HEK293 (cell line): ENCODE data around the gene ADAMTSL4.

Experiments
- PRDM1 ChIP-seq: fragments of 450-650 bp; formaldehyde crosslinking; IDR thresholded peaks from 2 replicates; pipeline ENCODE4; 2016; ENCODE audit warnings: missing biosample characterization, missing genetic modification characterization
- ZNF169 ChIP-seq: fragments of 450-650 bp; formaldehyde crosslinking; IDR thresholded peaks from 2 replicates; pipeline ENCODE4 v1.5.1; 2016; ENCODE audit warnings: missing biosample characterization, missing genetic modification characterization
- ZNF394 ChIP-seq: fragments of 450-650 bp; formaldehyde crosslinking; IDR thresholded peaks from 2 replicates; pipeline ENCODE4 v1.5.1; 2016; ENCODE audit warnings: missing biosample characterization, missing genetic modification characterization, mild to moderate bottlenecking, moderate library complexity, borderline replicate concordance
- ZNF624 ChIP-seq: fragments of 450-650 bp; formaldehyde crosslinking; IDR thresholded peaks from 2 replicates; pipeline ENCODE4 v1.5.1; 2017; ENCODE audit warnings: missing biosample characterization, missing genetic modification characterization
- TF ChIP-seq, protein P1 (sequence below): fragments of 450-650 bp; formaldehyde crosslinking; IDR thresholded peaks from 2 replicates; pipeline ENCODE4 v1.5.1; 2016; ENCODE audit warnings: missing biosample characterization, missing genetic modification characterization, borderline replicate concordance
- TF ChIP-seq, protein P2 (sequence below): fragments of 450-650 bp; formaldehyde crosslinking; conservative IDR thresholded peaks from 2 replicates; pipeline ENCODE4 v1.5.1; 2016; ENCODE audit warnings: low read depth, missing biosample characterization, missing genetic modification characterization
- TF ChIP-seq, protein P3 (sequence below): fragments of 450-650 bp; formaldehyde crosslinking; IDR thresholded peaks from 2 replicates; pipeline ENCODE4 v1.5.1; 2016; ENCODE audit warnings: missing biosample characterization, missing genetic modification characterization
- TF ChIP-seq, protein P4 (sequence below): fragments of 450-650 bp; formaldehyde crosslinking; IDR thresholded peaks from 2 replicates; pipeline ENCODE4 v1.5.1; 2016; ENCODE audit warnings: missing biosample characterization, missing genetic modification characterization
- TF ChIP-seq, protein P5 (sequence below): fragments of 450-650 bp; formaldehyde crosslinking; optimal IDR thresholded peaks from 2 replicates; pipeline ENCODE3; 2016; ENCODE audit warnings: missing biosample characterization, mild to moderate bottlenecking, missing genetic modification characterization
- TF ChIP-seq, protein P6 (sequence below): fragments of 450-650 bp; formaldehyde crosslinking; IDR thresholded peaks from 2 replicates; pipeline ENCODE4 v1.5.1; 2016; ENCODE audit warnings: missing biosample characterization, missing genetic modification characterization

Gene ADAMTSL4

DNA sequence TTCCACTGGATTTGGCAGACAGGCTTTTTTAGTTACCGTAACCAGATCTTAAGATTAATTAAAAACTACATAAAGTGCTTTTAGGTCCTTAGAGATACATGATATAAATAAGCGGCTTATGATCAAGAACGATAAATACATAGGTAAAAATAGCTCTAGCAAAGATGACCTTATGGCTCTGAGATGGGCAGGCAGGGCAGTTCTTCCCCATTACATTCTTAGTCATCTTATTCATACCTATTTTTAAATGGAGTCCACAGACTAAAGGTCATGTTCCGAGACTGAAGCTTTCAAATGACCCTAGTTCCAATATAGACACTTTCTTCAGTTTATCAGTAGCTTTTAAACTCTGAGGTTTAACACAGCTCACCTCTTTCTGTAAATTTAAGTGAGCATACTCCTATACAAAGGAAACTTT, 25.9 kb downstream of the ADAMTSL4 start (continued):
- TF ChIP-seq, protein P1, sequence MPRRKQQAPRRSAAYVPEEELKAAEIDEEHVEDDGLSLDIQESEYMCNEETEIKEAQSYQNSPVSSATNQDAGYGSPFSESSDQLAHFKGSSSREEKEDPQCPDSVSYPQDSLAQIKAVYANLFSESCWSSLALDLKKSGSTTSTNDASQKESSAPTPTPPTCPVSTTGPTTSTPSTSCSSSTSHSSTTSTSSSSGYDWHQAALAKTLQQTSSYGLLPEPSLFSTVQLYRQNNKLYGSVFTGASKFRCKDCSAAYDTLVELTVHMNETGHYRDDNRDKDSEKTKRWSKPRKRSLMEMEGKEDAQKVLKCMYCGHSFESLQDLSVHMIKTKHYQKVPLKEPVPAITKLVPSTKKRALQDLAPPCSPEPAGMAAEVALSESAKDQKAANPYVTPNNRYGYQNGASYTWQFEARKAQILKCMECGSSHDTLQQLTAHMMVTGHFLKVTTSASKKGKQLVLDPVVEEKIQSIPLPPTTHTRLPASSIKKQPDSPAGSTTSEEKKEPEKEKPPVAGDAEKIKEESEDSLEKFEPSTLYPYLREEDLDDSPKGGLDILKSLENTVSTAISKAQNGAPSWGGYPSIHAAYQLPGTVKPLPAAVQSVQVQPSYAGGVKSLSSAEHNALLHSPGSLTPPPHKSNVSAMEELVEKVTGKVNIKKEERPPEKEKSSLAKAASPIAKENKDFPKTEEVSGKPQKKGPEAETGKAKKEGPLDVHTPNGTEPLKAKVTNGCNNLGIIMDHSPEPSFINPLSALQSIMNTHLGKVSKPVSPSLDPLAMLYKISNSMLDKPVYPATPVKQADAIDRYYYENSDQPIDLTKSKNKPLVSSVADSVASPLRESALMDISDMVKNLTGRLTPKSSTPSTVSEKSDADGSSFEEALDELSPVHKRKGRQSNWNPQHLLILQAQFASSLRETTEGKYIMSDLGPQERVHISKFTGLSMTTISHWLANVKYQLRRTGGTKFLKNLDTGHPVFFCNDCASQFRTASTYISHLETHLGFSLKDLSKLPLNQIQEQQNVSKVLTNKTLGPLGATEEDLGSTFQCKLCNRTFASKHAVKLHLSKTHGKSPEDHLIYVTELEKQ = no peak
- TF ChIP-seq ZNF624 (tag by site-specific recombination) (no peak), ZNF169 (no peak), PRDM1 (tag by site-specific recombination) (no peak), ZNF394 (tag by site-specific recombination) (no peak)
- TF ChIP-seq, protein P2, sequence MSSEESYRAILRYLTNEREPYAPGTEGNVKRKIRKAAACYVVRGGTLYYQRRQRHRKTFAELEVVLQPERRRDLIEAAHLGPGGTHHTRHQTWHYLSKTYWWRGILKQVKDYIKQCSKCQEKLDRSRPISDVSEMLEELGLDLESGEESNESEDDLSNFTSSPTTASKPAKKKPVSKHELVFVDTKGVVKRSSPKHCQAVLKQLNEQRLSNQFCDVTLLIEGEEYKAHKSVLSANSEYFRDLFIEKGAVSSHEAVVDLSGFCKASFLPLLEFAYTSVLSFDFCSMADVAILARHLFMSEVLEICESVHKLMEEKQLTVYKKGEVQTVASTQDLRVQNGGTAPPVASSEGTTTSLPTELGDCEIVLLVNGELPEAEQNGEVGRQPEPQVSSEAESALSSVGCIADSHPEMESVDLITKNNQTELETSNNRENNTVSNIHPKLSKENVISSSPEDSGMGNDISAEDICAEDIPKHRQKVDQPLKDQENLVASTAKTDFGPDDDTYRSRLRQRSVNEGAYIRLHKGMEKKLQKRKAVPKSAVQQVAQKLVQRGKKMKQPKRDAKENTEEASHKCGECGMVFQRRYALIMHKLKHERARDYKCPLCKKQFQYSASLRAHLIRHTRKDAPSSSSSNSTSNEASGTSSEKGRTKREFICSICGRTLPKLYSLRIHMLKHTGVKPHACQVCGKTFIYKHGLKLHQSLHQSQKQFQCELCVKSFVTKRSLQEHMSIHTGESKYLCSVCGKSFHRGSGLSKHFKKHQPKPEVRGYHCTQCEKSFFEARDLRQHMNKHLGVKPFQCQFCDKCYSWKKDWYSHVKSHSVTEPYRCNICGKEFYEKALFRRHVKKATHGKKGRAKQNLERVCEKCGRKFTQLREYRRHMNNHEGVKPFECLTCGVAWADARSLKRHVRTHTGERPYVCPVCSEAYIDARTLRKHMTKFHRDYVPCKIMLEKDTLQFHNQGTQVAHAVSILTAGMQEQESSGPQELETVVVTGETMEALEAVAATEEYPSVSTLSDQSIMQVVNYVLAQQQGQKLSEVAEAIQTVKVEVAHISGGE (tag by site-specific recombination) = no peak
- TF ChIP-seq, protein P3, sequence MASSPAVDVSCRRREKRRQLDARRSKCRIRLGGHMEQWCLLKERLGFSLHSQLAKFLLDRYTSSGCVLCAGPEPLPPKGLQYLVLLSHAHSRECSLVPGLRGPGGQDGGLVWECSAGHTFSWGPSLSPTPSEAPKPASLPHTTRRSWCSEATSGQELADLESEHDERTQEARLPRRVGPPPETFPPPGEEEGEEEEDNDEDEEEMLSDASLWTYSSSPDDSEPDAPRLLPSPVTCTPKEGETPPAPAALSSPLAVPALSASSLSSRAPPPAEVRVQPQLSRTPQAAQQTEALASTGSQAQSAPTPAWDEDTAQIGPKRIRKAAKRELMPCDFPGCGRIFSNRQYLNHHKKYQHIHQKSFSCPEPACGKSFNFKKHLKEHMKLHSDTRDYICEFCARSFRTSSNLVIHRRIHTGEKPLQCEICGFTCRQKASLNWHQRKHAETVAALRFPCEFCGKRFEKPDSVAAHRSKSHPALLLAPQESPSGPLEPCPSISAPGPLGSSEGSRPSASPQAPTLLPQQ (tag by site-specific recombination) = no peak
- TF ChIP-seq, protein P4, sequence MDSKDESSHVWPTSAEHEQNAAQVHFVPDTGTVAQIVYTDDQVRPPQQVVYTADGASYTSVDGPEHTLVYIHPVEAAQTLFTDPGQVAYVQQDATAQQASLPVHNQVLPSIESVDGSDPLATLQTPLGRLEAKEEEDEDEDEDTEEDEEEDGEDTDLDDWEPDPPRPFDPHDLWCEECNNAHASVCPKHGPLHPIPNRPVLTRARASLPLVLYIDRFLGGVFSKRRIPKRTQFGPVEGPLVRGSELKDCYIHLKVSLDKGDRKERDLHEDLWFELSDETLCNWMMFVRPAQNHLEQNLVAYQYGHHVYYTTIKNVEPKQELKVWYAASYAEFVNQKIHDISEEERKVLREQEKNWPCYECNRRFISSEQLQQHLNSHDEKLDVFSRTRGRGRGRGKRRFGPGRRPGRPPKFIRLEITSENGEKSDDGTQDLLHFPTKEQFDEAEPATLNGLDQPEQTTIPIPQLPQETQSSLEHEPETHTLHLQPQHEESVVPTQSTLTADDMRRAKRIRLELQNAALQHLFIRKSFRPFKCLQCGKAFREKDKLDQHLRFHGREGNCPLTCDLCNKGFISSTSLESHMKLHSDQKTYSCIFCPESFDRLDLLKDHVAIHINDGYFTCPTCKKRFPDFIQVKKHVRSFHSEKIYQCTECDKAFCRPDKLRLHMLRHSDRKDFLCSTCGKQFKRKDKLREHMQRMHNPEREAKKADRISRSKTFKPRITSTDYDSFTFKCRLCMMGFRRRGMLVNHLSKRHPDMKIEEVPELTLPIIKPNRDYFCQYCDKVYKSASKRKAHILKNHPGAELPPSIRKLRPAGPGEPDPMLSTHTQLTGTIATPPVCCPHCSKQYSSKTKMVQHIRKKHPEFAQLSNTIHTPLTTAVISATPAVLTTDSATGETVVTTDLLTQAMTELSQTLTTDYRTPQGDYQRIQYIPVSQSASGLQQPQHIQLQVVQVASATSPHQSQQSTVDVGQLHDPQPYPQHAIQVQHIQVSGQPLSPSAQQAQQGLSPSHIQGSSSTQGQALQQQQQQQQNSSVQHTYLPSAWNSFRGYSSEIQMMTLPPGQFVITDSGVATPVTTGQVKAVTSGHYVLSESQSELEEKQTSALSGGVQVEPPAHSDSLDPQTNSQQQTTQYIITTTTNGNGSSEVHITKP = no peak
- TF ChIP-seq, protein P5, sequence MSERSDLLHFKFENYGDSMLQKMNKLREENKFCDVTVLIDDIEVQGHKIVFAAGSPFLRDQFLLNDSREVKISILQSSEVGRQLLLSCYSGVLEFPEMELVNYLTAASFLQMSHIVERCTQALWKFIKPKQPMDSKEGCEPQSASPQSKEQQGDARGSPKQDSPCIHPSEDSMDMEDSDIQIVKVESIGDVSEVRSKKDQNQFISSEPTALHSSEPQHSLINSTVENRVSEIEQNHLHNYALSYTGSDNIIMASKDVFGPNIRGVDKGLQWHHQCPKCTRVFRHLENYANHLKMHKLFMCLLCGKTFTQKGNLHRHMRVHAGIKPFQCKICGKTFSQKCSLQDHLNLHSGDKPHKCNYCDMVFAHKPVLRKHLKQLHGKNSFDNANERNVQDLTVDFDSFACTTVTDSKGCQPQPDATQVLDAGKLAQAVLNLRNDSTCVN (tag by site-specific recombination) = no peak
- TF ChIP-seq, protein P6, sequence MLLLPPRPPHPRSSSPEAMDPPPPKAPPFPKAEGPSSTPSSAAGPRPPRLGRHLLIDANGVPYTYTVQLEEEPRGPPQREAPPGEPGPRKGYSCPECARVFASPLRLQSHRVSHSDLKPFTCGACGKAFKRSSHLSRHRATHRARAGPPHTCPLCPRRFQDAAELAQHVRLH (tag by site-specific recombination) = no peak
